Measurements from ENCODE around the gene RHBDL3.

DNA sequence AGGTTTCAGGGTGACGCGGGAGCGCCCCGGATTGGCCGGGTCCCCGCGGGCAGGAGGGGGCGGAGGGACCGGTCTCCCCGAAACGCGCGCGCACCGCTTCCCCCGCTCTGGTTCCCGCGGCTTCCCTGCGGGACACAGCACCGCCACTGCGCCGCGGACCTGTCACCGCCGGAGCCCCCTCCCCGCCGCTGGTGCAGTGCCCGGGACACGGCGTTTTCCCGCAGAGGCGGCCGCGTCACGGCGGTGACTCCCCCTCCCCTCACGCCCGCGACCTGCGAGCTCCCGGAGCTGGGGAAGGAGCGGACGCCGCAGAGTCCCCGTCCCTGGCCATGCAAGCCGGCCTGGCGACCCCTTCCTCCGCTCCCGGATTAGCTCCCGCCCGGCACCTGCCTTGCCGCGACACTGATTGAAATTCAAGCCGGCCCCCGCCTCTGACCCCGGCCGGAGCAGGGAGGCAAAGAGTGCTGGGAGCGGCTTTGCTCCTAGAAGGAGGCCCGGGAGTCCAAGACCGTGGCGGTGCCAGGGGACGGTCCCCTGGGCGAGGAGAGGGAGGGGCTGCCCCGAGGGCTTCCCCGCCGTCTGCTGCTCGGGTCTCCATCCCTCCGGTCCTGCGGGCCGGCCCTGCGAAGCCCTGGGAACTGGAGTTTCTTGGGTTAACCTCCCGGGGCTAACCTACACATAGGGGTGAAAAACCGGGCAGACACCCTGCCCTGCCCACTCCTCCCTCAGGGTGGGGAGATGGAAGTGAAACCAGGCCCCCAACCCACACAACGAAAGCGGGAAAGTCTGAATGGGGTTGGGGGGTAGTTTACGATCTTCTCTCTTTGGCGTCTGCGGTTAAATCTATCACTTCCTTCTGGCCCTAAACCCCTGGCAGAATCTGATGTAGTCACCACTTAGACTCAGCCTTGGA, 1.0 kb downstream of the RHBDL3 start:
- no peak for TF ChIP-seq CTCF (IDR thresholded peaks at IDR 0.05)
- no peak for TF ChIP-seq POLR2A (IDR thresholded peaks at IDR 0.05)
